MM.1S (cell line): Measurements from ENCODE around the gene MPDZ.

ENCODE experiments used
- DNase-seq: peaks from one replicate; pipeline ENCODE4 v3.0.0-alpha.2; 2015
- H2AFZ ChIP-seq: fragments of 300-600 bp; sonication (generic); 2 replicates; pipeline ENCODE4 v1.6.0; 2016; ENCODE audit warnings: antibody characterized with exemption, low read length
- H3F3A ChIP-seq: fragments of 300-600 bp; sonication (generic); 2 replicates; pipeline ENCODE4 v1.6.1; 2016; ENCODE audit warnings: mild to moderate bottlenecking, antibody characterized with exemption, low read length, moderate library complexity, mixed read lengths; ENCODE audit not compliant: insufficient read depth
- H3K27ac ChIP-seq: fragments of 300-600 bp; sonication (generic); 2 replicates; pipeline ENCODE4 v1.5.1; 2016; ENCODE audit warnings: mild to moderate bottlenecking, low read length
- H3K27me3 ChIP-seq: fragments of 300-600 bp; sonication (generic); replicated peaks from 2 replicates; pipeline ENCODE4 v1.6.0; 2016; ENCODE audit warnings: low read length; ENCODE audit not compliant: insufficient read depth
- H3K36me3 ChIP-seq: fragments of 300-600 bp; sonication (generic); replicated peaks from 2 replicates; pipeline ENCODE4 v1.6.1; 2016; ENCODE audit warnings: mild to moderate bottlenecking, low read length, mixed read lengths; ENCODE audit not compliant: insufficient read depth
- H3K4me1 ChIP-seq: fragments of 300-600 bp; sonication (generic); 2 replicates; pipeline ENCODE4 v1.6.1; 2016; ENCODE audit warnings: low read length, mixed read lengths
- H3K4me2 ChIP-seq: fragments of 300-600 bp; sonication (generic); 2 replicates; pipeline ENCODE4 v1.6.0; 2016; ENCODE audit warnings: low read depth, low read length
- H3K4me3 ChIP-seq: fragments of 300-600 bp; sonication (generic); 2 replicates; pipeline ENCODE4 v1.5.1; 2016; ENCODE audit warnings: low read length, mixed read lengths
- H3K79me2 ChIP-seq: fragments of 300-600 bp; sonication (generic); 2 replicates; pipeline ENCODE4 v1.6.1; 2016; ENCODE audit warnings: mixed run types, low read length, mixed read lengths
- H3K9ac ChIP-seq: fragments of 300-600 bp; sonication (generic); 2 replicates; pipeline ENCODE4 v1.6.1; 2016; ENCODE audit warnings: low read length, mixed read lengths
- H3K9me2 ChIP-seq: fragments of 300-600 bp; sonication (generic); replicated peaks from 2 replicates; pipeline ENCODE4 v1.6.1; 2016; ENCODE audit warnings: mild to moderate bottlenecking, low read length, mixed read lengths; ENCODE audit not compliant: insufficient read depth
- H3K9me3 ChIP-seq: fragments of 300-600 bp; sonication (generic); replicated peaks from 2 replicates; pipeline ENCODE4 v1.6.1; 2016; ENCODE audit warnings: mild to moderate bottlenecking, low read length, mixed read lengths; ENCODE audit not compliant: insufficient read depth
- H4K20me1 ChIP-seq: fragments of 300-600 bp; sonication (generic); 2 replicates; pipeline ENCODE4 v1.6.1; 2016; ENCODE audit warnings: mild to moderate bottlenecking, low read length, moderate library complexity, mixed read lengths; ENCODE audit not compliant: insufficient read depth
- CTCF ChIP-seq: fragments of 300-600 bp; sonication (generic); IDR thresholded peaks from 2 replicates; pipeline ENCODE4 v1.5.1; 2016; ENCODE audit warnings: antibody characterized with exemption, low read length, mixed read lengths
- EZH2 ChIP-seq: fragments of 300-600 bp; sonication (generic); optimal IDR thresholded peaks from 2 replicates; pipeline ENCODE3; 2017; ENCODE audit warnings: low read depth, mild to moderate bottlenecking, antibody characterized with exemption, low read length, mixed read lengths
- EZH2phosphoT487 ChIP-seq: fragments of 300-600 bp; sonication (generic); IDR thresholded peaks from 2 replicates; pipeline ENCODE4 v1.6.1; 2018; ENCODE audit warnings: antibody characterized with exemption, low read length

The MPDZ gene

GRCh38 chr9:13279284-13280141 lies at the start of gene MPDZ:
Gene MPDZ (minus strand): TSS chr9:13279692. CDS start chr9:13250315, 29,377 bp downstream.
- Histone ChIP-seq H2AFZ (no peak within 1 kb of the TSS), H3K4me3 (no peak within 1 kb of the TSS), H4K20me1 (no peaks in the 10 kb centered on the region), H3K4me2 (no peak within 1 kb of the TSS), H3K36me3 (no peaks in the 10 kb centered on the region), H3F3A (no peaks in the 10 kb centered on the region), H3K9me2 (no peaks in the 10 kb centered on the region), H3K9me3 (no peaks in the 10 kb centered on the region), H3K79me2 (no peaks in the 10 kb centered on the region), H3K9ac (no peak within 1 kb of the TSS), H3K27ac (no peak within 1 kb of the TSS), H3K4me1 (no peaks in the 10 kb centered on the region), H3K27me3 (no peaks in the 10 kb centered on the region)
- no peak for DNase-seq
- TF ChIP-seq EZH2 = no peak
- TF ChIP-seq EZH2phosphoT487 = no peak
- no peak for TF ChIP-seq CTCF

- Histone ChIP-seq H3F3A (no peaks in the 10 kb centered on the region), H3K4me2 (no peak overlapping the region)
Observed at GRCh38 chr9:13324988-13325387, 45.5 kb upstream of the MPDZ start.

GRCh38 chr9:13322828-13323550 lies 43.5 kb upstream of the MPDZ start:
- Histone ChIP-seq H3K27me3 (no peaks in the 10 kb centered on the region), H2AFZ (no peak overlapping the region), H3K9me3 (no peaks in the 10 kb centered on the region), H4K20me1 (no peaks in the 10 kb centered on the region), H3K9me2 (no peaks in the 10 kb centered on the region), H3F3A (no peaks in the 10 kb centered on the region), H3K27ac (no peak overlapping the region), H3K4me2 (no peak overlapping the region), H3K79me2 (no peaks in the 10 kb centered on the region), H3K36me3 (no peaks in the 10 kb centered on the region), H3K4me1 (no peaks in the 10 kb centered on the region), H3K9ac (no peak overlapping the region), H3K4me3 (no peak overlapping the region)
- no peak for TF ChIP-seq EZH2phosphoT487
- DNase-seq = no peak

More at GRCh38 chr9:13324988-13325387, 45.5 kb upstream of the MPDZ start:
- H3K4me3 ChIP-seq = no peak overlapping the region
- TF ChIP-seq CTCF (no peak), EZH2phosphoT487 (no peak), EZH2 (no peak)
- no peak overlapping the region for H2AFZ ChIP-seq
- H3K79me2 ChIP-seq = no peaks in the 10 kb centered on the region
- H3K36me3 ChIP-seq = no peaks in the 10 kb centered on the region
- H3K27ac ChIP-seq = no peak overlapping the region
- no peaks in the 10 kb centered on the region for H3K9me3 ChIP-seq
- no peaks in the 10 kb centered on the region for H3K27me3 ChIP-seq
- H4K20me1 ChIP-seq = no peaks in the 10 kb centered on the region
- H3K4me1 ChIP-seq = no peaks in the 10 kb centered on the region
- DNase-seq = no peak
- no peak overlapping the region for H3K9ac ChIP-seq
- H3K9me2 ChIP-seq = no peaks in the 10 kb centered on the region
